GM23338 (cell line): Measurements from ENCODE around the gene SLCO4A1. TPM values are rescaled to one million over a fixed set of nuclear protein-coding genes. Genes with fewer than 3 reads are reported as not detected.

ENCODE experiments used
- ATAC-seq: fragments of 200-7000 bp; cut with Tn5 transposase; 3 replicates; pipeline ENCODE4 v1.9.1; 2020
- DNase-seq: peaks from one replicate; pipeline ENCODE4 v3.0.0-alpha.2; 2015; ENCODE audit warnings: low spot score
- H2AFZ ChIP-seq: fragments of 200-600 bp; sonication (generic); 2 replicates; pipeline ENCODE4 v1.8.0; 2016; ENCODE audit warnings: antibody characterized with exemption, mild to moderate bottlenecking, moderate library complexity
- H3F3A ChIP-seq: fragments of 200-600 bp; sonication (generic); replicated peaks from 2 replicates; pipeline ENCODE4 v1.8.0; 2017; ENCODE audit warnings: antibody characterized with exemption, mixed run types, low read depth
- H3K27ac ChIP-seq: fragments of 200-600 bp; sonication (generic); 2 replicates; pipeline ENCODE4 v1.6.1; 2016; ENCODE audit warnings: low read depth
- H3K27me3 ChIP-seq: fragments of 200-600 bp; sonication (generic); 2 replicates; pipeline ENCODE4 v1.8.0; 2016; ENCODE audit warnings: mild to moderate bottlenecking, mixed run types, moderate library complexity; ENCODE audit not compliant: insufficient read depth
- H3K36me3 ChIP-seq: fragments of 200-600 bp; sonication (generic); 2 replicates; pipeline ENCODE4 v1.8.0; 2016; ENCODE audit warnings: mild to moderate bottlenecking; ENCODE audit not compliant: insufficient read depth
- H3K4me1 ChIP-seq: fragments of 200-600 bp; sonication (generic); 2 replicates; pipeline ENCODE4 v1.8.0; 2016; ENCODE audit warnings: mild to moderate bottlenecking, moderate library complexity; ENCODE audit not compliant: insufficient read depth
- H3K4me2 ChIP-seq: fragments of 200-600 bp; sonication (generic); 2 replicates; pipeline ENCODE4 v1.7.1; 2017; ENCODE audit warnings: mixed run types
- H3K4me3 ChIP-seq: fragments of 200-600 bp; sonication (generic); 2 replicates; pipeline ENCODE4 v1.6.1; 2016; ENCODE audit warnings: mixed run types
- H3K79me2 ChIP-seq: fragments of 200-600 bp; sonication (generic); replicated peaks from 2 replicates; pipeline ENCODE4 v1.8.0; 2017; ENCODE audit warnings: mild to moderate bottlenecking; ENCODE audit not compliant: insufficient read depth
- H3K9me2 ChIP-seq: fragments of 200-600 bp; sonication (generic); 2 replicates; pipeline ENCODE4 v1.8.0; 2017; ENCODE audit not compliant: insufficient read depth
- H4K20me1 ChIP-seq: fragments of 200-600 bp; sonication (generic); replicated peaks from 2 replicates; pipeline ENCODE4 v1.8.0; 2017; ENCODE audit warnings: mild to moderate bottlenecking; ENCODE audit not compliant: insufficient read depth
- H3K27ac Mint-ChIP-seq: 2 replicates; pipeline ENCODE4 v1.8.0; 2020; ENCODE audit warnings: inconsistent platforms, mild to moderate bottlenecking, moderate library complexity, mixed read lengths
- H3K27me3 Mint-ChIP-seq: 3 replicates; pipeline ENCODE4 v1.8.0; 2022; ENCODE audit warnings: low read depth, mild to moderate bottlenecking, moderate library complexity, mixed read lengths, inconsistent platforms; ENCODE audit not compliant: insufficient read depth, poor library complexity
- H3K36me3 Mint-ChIP-seq: 3 replicates; pipeline ENCODE4 v1.8.0; 2021; ENCODE audit warnings: low read depth, mild to moderate bottlenecking, inconsistent platforms, moderate library complexity, mixed read lengths
- H3K4me1 Mint-ChIP-seq: 3 replicates; pipeline ENCODE4 v1.8.0; 2020; ENCODE audit warnings: mild to moderate bottlenecking, inconsistent platforms, mixed read lengths
- H3K4me3 Mint-ChIP-seq: 3 replicates; pipeline ENCODE4 v1.8.0; 2021; ENCODE audit warnings: moderate library complexity, mild to moderate bottlenecking, inconsistent platforms, mixed read lengths
- H3K9me3 Mint-ChIP-seq: 3 replicates; pipeline ENCODE4 v1.8.0; 2020; ENCODE audit warnings: moderate library complexity, mild to moderate bottlenecking, inconsistent platforms, mixed read lengths
- CREB1 ChIP-seq: fragments of 250-450 bp; sonication (Bioruptor Pico); IDR thresholded peaks from 2 replicates; pipeline ENCODE4 v1.5.0; 2020; ENCODE audit warnings: low read depth, mild to moderate bottlenecking, moderate library complexity
- EZH2phosphoT487 ChIP-seq: fragments of 200-600 bp; sonication (generic); IDR thresholded peaks from one replicate; pipeline ENCODE4 v1.8.1; 2018; ENCODE audit warnings: antibody characterized with exemption; ENCODE audit not compliant: unreplicated experiment
- JUNB ChIP-seq: IDR thresholded peaks from one replicate; pipeline ENCODE4 v1.6.1; 2016; ENCODE audit warnings: antibody characterized with exemption; ENCODE audit not compliant: unreplicated experiment
- NANOG ChIP-seq: IDR thresholded peaks from 2 replicates; pipeline ENCODE4 v1.6.1; 2016; ENCODE audit warnings: antibody characterized with exemption, borderline replicate concordance
- POLR2AphosphoS5 ChIP-seq: IDR thresholded peaks from 2 replicates; pipeline ENCODE4 v1.6.1; 2016; ENCODE audit warnings: antibody characterized with exemption, low read depth
- ZNF114 ChIP-seq: fragments of 250-450 bp; sonication (Bioruptor Pico); IDR thresholded peaks from 2 replicates; pipeline ENCODE4 v1.5.0; 2020; ENCODE audit warnings: mild to moderate bottlenecking, moderate library complexity
- ZNF331 ChIP-seq: fragments of 250-450 bp; sonication (Bioruptor Pico); IDR thresholded peaks from 2 replicates; pipeline ENCODE4 v1.5.0; 2020; ENCODE audit warnings: low read depth, mild to moderate bottlenecking, moderate library complexity
- ZNF462 ChIP-seq: fragments of 250-450 bp; sonication (Bioruptor Pico); IDR thresholded peaks from 2 replicates; pipeline ENCODE4 v1.5.0; 2020; ENCODE audit warnings: mild to moderate bottlenecking, moderate library complexity
- polyA plus RNA-seq: library from polyadenylated mRNA; unstranded; fragments of >200 nt; fragmentation: Nextera tagmentation; extraction: Ambion mirVana; gene quantifications from 2 replicates; pipeline ENCODE4 v1.2.1, GENCODE V29; 2016
- total RNA-seq: library from RNA; depleted of rRNA; stranded (reverse); fragments of >200 nt; shearing (Covaris generic); gene quantifications from 2 replicates; pipeline ENCODE4 v1.2.3, GENCODE V29; 2014
- TF ChIP-seq, protein P1 (sequence below): IDR thresholded peaks from 2 replicates; pipeline ENCODE4 v1.6.1; 2016; ENCODE audit warnings: antibody characterized with exemption
- TF ChIP-seq, protein P2 (sequence below): IDR thresholded peaks from one replicate; pipeline ENCODE4 v1.6.1; 2018; ENCODE audit warnings: antibody characterized with exemption; ENCODE audit not compliant: unreplicated experiment
- TF ChIP-seq, protein P3 (sequence below), 2 experiments: fragments of 200-600 bp in 1 of 2; sonication (generic) in 1 of 2; conservative IDR thresholded peaks; 2 replicates each; pipeline versions ENCODE4 v1.5.1 to v1.6.1; 2016 to 2017; ENCODE audit warnings: antibody characterized with exemption in 2 of 2, low read depth in 2 of 2, mild to moderate bottlenecking in 2 of 2, moderate library complexity in 1 of 2

Gene SLCO4A1
- total and polyA plus RNA-seq, 2 experiments from 2014 or later, result 28.5 to 41.6 TPM

DNA sequence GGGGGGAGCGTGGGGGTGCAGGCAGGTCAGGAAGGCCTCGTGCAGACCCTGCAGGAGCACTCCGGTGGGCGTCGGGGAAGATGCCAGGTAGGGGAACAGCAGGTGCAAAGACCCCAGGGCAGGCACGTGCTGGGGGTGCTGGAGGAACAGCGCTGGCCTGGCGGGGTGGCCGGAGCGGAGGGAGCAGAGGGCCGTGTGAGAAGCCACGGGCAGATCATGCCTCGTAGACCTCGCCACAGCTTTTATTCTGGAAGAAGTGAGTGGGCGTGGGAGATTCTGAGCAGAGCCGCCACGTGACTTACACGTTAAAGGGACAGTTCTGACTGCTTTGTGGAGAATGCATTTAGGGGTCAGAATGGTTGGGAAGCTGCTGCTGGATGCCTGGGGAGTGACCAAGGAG is 75.6 kb downstream of the SLCO4A1 start (continued):
- TF ChIP-seq, protein P1, sequence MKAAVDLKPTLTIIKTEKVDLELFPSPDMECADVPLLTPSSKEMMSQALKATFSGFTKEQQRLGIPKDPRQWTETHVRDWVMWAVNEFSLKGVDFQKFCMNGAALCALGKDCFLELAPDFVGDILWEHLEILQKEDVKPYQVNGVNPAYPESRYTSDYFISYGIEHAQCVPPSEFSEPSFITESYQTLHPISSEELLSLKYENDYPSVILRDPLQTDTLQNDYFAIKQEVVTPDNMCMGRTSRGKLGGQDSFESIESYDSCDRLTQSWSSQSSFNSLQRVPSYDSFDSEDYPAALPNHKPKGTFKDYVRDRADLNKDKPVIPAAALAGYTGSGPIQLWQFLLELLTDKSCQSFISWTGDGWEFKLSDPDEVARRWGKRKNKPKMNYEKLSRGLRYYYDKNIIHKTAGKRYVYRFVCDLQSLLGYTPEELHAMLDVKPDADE, result no peak
- TF ChIP-seq NANOG, result no peak
- TF ChIP-seq, protein P2, sequence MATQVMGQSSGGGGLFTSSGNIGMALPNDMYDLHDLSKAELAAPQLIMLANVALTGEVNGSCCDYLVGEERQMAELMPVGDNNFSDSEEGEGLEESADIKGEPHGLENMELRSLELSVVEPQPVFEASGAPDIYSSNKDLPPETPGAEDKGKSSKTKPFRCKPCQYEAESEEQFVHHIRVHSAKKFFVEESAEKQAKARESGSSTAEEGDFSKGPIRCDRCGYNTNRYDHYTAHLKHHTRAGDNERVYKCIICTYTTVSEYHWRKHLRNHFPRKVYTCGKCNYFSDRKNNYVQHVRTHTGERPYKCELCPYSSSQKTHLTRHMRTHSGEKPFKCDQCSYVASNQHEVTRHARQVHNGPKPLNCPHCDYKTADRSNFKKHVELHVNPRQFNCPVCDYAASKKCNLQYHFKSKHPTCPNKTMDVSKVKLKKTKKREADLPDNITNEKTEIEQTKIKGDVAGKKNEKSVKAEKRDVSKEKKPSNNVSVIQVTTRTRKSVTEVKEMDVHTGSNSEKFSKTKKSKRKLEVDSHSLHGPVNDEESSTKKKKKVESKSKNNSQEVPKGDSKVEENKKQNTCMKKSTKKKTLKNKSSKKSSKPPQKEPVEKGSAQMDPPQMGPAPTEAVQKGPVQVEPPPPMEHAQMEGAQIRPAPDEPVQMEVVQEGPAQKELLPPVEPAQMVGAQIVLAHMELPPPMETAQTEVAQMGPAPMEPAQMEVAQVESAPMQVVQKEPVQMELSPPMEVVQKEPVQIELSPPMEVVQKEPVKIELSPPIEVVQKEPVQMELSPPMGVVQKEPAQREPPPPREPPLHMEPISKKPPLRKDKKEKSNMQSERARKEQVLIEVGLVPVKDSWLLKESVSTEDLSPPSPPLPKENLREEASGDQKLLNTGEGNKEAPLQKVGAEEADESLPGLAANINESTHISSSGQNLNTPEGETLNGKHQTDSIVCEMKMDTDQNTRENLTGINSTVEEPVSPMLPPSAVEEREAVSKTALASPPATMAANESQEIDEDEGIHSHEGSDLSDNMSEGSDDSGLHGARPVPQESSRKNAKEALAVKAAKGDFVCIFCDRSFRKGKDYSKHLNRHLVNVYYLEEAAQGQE, result no peak
- TF ChIP-seq POLR2AphosphoS5, result no peak
- TF ChIP-seq ZNF114, result no peak
- no peak for TF ChIP-seq ZNF331
- TF ChIP-seq EZH2phosphoT487, result no peak
- TF ChIP-seq, protein P3, sequence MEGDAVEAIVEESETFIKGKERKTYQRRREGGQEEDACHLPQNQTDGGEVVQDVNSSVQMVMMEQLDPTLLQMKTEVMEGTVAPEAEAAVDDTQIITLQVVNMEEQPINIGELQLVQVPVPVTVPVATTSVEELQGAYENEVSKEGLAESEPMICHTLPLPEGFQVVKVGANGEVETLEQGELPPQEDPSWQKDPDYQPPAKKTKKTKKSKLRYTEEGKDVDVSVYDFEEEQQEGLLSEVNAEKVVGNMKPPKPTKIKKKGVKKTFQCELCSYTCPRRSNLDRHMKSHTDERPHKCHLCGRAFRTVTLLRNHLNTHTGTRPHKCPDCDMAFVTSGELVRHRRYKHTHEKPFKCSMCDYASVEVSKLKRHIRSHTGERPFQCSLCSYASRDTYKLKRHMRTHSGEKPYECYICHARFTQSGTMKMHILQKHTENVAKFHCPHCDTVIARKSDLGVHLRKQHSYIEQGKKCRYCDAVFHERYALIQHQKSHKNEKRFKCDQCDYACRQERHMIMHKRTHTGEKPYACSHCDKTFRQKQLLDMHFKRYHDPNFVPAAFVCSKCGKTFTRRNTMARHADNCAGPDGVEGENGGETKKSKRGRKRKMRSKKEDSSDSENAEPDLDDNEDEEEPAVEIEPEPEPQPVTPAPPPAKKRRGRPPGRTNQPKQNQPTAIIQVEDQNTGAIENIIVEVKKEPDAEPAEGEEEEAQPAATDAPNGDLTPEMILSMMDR (conservative IDR thresholded peaks at IDR 0.05; ENCODE audit: low read depth in 2 of 2), result no peak
- TF ChIP-seq JUNB, result no peak

DNA sequence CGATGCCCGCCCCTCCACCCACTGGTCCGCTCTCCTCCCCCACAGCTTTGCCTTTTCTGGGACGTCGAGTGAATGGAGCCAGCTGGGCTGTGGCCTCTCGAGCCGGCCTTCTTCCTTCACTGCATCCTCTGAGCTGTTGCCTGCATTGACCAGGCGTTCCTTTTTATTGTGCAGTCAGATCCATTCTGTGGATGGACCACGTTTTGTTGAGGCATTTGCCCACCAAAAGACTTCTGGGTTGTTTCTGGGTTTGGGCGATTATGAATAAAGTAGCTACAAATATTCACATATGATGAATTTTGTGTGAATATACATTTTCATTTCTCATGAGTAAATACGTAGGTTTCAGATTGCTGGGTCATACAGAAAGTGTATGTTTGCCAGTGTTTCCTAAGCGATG is 76.2 kb downstream of the SLCO4A1 start:
- Mint-ChIP-seq H3K27ac (no peak overlapping the region), H3K4me1 (no peaks in the 10 kb centered on the region), H3K27me3 (peaks cover 11% of the 10 kb centered on the region), H3K36me3 (peaks cover 3% of the 10 kb centered on the region; the same call in 2 of the 3 replicates), H3K4me3 (no peak overlapping the region), H3K9me3 (peaks cover 27% of the 10 kb centered on the region)
- DNase-seq (no peak), ATAC-seq (no peak)
- H4K20me1 ChIP-seq, result no peaks in the 10 kb centered on the region
- H3K4me3 ChIP-seq, result no peak overlapping the region
- H3K79me2 ChIP-seq, result no peaks in the 10 kb centered on the region
- no peaks in the 10 kb centered on the region for H3K4me1 ChIP-seq
- no peaks in the 10 kb centered on the region for H3K27me3 ChIP-seq
- 0 out of 2 replicates have a peak, but pooled peaks cover 3% of the 10 kb centered on the region for H3K36me3 ChIP-seq
- no peak overlapping the region for H3K4me2 ChIP-seq
- H3K9me2 ChIP-seq, result no peaks in the 10 kb centered on the region
- H3K27ac ChIP-seq, result no peak overlapping the region
- no peak overlapping the region for H2AFZ ChIP-seq
- H3F3A ChIP-seq, result no peaks in the 10 kb centered on the region
- no peak for TF ChIP-seq JUNB
- TF ChIP-seq ZNF462 (CRISPR knock-in tag), result no peak
- no peak for TF ChIP-seq POLR2AphosphoS5
- no peak for TF ChIP-seq CREB1 (CRISPR knock-in tag)
- no peak for TF ChIP-seq EZH2phosphoT487
